Activated naive CD4-positive, alpha-beta T cell treated with anti-CD3 and anti-CD28 coated beads for 36 hours (primary cell): Measurements from ENCODE around the gene SMIM8. TPM values are rescaled to one million over a fixed set of nuclear protein-coding genes. Genes with fewer than 3 reads are reported as not detected.

ENCODE experiments used
- total RNA-seq, 2 experiments: library from RNA; stranded (reverse); gene quantifications; one replicate each; pipeline ENCODE4 v1.2.3, GENCODE V29; 2021

SMIM8 gene
- total RNA-seq, 2 experiments from 2014 or later: 8.0 to 8.6 TPM

Other genes with a start within 250 kb of the SMIM8 start
- gene CGA, start 227.5 kb upstream of the SMIM8 start, total RNA-seq: not detected
- 10 to 100 TPM; 39.5 to 41.2 TPM for gene ZNF292, start 167.0 kb upstream of the SMIM8 start, total RNA-seq
- not detected for gene GJB7, start 6.7 kb downstream of the SMIM8 start, total RNA-seq
- gene C6orf163, start 22.2 kb downstream of the SMIM8 start, total RNA-seq: 1 to 10 TPM in 1 of 2 experiments, under 1 TPM in 1; 0.29 to 1.1 TPM
- gene CFAP206, start 85.4 kb downstream of the SMIM8 start, total RNA-seq: not detected
- 1 to 10 TPM; 6.7 to 6.8 TPM for gene SLC35A1, start 150.4 kb downstream of the SMIM8 start, total RNA-seq